HEK293T (cell line): Measurements from ENCODE around the gene GMNN.

Source experiments
- CTCF ChIA-PET: fragments of 350-600 bp; formaldehyde crosslinking; extraction: SDS; loops from one replicate; lab custom pipeline; 2021; ENCODE audit warnings: antibody characterized with exemption, inconsistent platforms; lab: Yijun Ruan, JAX
- POLR2A ChIA-PET: fragments of 350-600 bp; formaldehyde crosslinking; extraction: SDS; loops from one replicate; lab custom pipeline; 2020; ENCODE audit warnings: antibody characterized with exemption, inconsistent platforms; lab: Yijun Ruan, JAX
- DNase-seq: peaks from one replicate; pipeline ENCODE4 v3.0.0; 2012; ENCODE audit warnings: mixed read lengths; ENCODE audit errors: extremely low spot score
- ARNT ChIP-seq: fragments of 450-650 bp; IDR thresholded peaks from 2 replicates; pipeline ENCODE4 v1.6.1; 2017; ENCODE audit warnings: mild to moderate bottlenecking
- BHLHE40 ChIP-seq: fragments of 450-650 bp; IDR thresholded peaks from 2 replicates; pipeline ENCODE4 v1.6.1; 2016; ENCODE audit warnings: mild to moderate bottlenecking, moderate library complexity, borderline replicate concordance
- CTBP1 ChIP-seq: fragments of 450-650 bp; IDR thresholded peaks from 2 replicates; pipeline ENCODE4 v1.6.1; 2016; ENCODE audit warnings: borderline replicate concordance
- ELF4 ChIP-seq: fragments of 450-650 bp; IDR thresholded peaks from 2 replicates; pipeline ENCODE4 v1.6.1; 2017; ENCODE audit warnings: antibody characterized with exemption
- FOXA1 ChIP-seq: fragments of 450-650 bp; IDR thresholded peaks from 2 replicates; pipeline ENCODE4 v1.6.1; 2016; ENCODE audit warnings: mild to moderate bottlenecking
- FOXK2 ChIP-seq: fragments of 450-650 bp; IDR thresholded peaks from 2 replicates; pipeline ENCODE4 v1.6.1; 2016; ENCODE audit warnings: mild to moderate bottlenecking
- FOXM1 ChIP-seq: fragments of 450-650 bp; IDR thresholded peaks from 2 replicates; pipeline ENCODE4 v1.6.1; 2017; ENCODE audit warnings: mild to moderate bottlenecking, borderline replicate concordance
- HDGF ChIP-seq: fragments of 450-650 bp; IDR thresholded peaks from 2 replicates; pipeline ENCODE4 v1.6.1; 2017; ENCODE audit warnings: antibody characterized with exemption, borderline replicate concordance
- L3MBTL2 ChIP-seq: fragments of 450-650 bp; conservative IDR thresholded peaks from 2 replicates; pipeline ENCODE4 v1.6.1; 2016; ENCODE audit warnings: mild to moderate bottlenecking
- LEF1 ChIP-seq: fragments of 450-650 bp; IDR thresholded peaks from 2 replicates; pipeline ENCODE4 v1.6.1; 2017; ENCODE audit warnings: mild to moderate bottlenecking, borderline replicate concordance
- NFRKB ChIP-seq: fragments of 450-650 bp; IDR thresholded peaks from 2 replicates; pipeline ENCODE4 v1.6.1; 2016; ENCODE audit warnings: mild to moderate bottlenecking, moderate library complexity
- PKNOX1 ChIP-seq: fragments of 450-650 bp; IDR thresholded peaks from 2 replicates; pipeline ENCODE4 v1.6.1; 2016
- SP1 ChIP-seq: fragments of 450-650 bp; IDR thresholded peaks from 2 replicates; pipeline ENCODE4 v1.6.1; 2017
- SUZ12 ChIP-seq: fragments of 450-650 bp; IDR thresholded peaks from 2 replicates; pipeline ENCODE4 v1.6.1; 2016; ENCODE audit warnings: mild to moderate bottlenecking
- TARDBP ChIP-seq: fragments of 450-650 bp; IDR thresholded peaks from 2 replicates; pipeline ENCODE4 v1.6.1; 2016
- ZNF384 ChIP-seq: fragments of 450-650 bp; IDR thresholded peaks from 2 replicates; pipeline ENCODE4 v1.6.1; 2016

GMNN gene

GRCh38 chr6:24775520-24776058 lies 852 bp downstream of the GMNN start:
- ChIA-PET CTCF (no interaction called here), POLR2A (interaction anchor here (1.0 to 2.0 kb wide), 9 partner anchors 8 to 405 kb away, joined by 3 to 12 read pairs (median 4); partner anchors contain the start of genes ACOT13, C6orf62 and TDP2)
- TF ChIP-seq HDGF = no peak
- DNase-seq = no peak

- TF ChIP-seq FOXA1 = no peak
- TF ChIP-seq FOXM1 = no peak
- TF ChIP-seq CTBP1 = no peak
- TF ChIP-seq TARDBP = no peak
- DNase-seq = no peak
- ChIA-PET CTCF (no interaction called here), POLR2A (interaction anchor here (1.1 kb wide), 1 partner anchor 55 kb away, joined by 3 read pairs; no protein-coding TSS in a partner anchor)
These were observed 2.5 kb downstream of the GMNN start for GRCh38 chr6:24777227-24777626.

GRCh38 chr6:24778121-24778520 lies 3.4 kb downstream of the GMNN start:
- no peak for DNase-seq
- CTCF ChIA-PET = no interaction called here
- POLR2A ChIA-PET = interaction anchor here (1.1 kb wide), 1 partner anchor 56 kb away, joined by 3 read pairs; no protein-coding TSS in a partner anchor
- no peak for TF ChIP-seq ELF4
- no peak for TF ChIP-seq FOXM1
- TF ChIP-seq NFRKB = no peak
- TF ChIP-seq L3MBTL2 = no peak

GRCh38 chr6:24778878-24779277 lies 4.1 kb downstream of the GMNN start:
- POLR2A ChIA-PET = no interaction called here
- no peak for DNase-seq
- CTCF ChIA-PET = no interaction called here
- no peak for TF ChIP-seq ZNF384
- no peak for TF ChIP-seq HDGF
- TF ChIP-seq LEF1 = no peak
- no peak for TF ChIP-seq CTBP1
- no peak for TF ChIP-seq SP1
- TF ChIP-seq BHLHE40 = no peak
- TF ChIP-seq FOXA1 = no peak
- TF ChIP-seq L3MBTL2 = no peak

- CTCF ChIA-PET = no interaction called here
- POLR2A ChIA-PET = no interaction called here
- no peak for TF ChIP-seq FOXA1
- no peak for TF ChIP-seq HDGF
- no peak for TF ChIP-seq SP1
- TF ChIP-seq ZNF384 = no peak
- no peak for TF ChIP-seq FOXK2
- no peak for TF ChIP-seq NFRKB
- no peak for TF ChIP-seq ELF4
- TF ChIP-seq ARNT = no peak
- TF ChIP-seq CTBP1 = no peak
- no peak for TF ChIP-seq L3MBTL2
- TF ChIP-seq TARDBP = no peak
- TF ChIP-seq PKNOX1 = no peak
- no peak for TF ChIP-seq BHLHE40
- no peak for TF ChIP-seq LEF1
- no peak for TF ChIP-seq SUZ12
- no peak for DNase-seq
These were observed 4.8 kb downstream of the GMNN start for GRCh38 chr6:24779416-24780016.

GRCh38 chr6:24780206-24780605 lies 5.5 kb downstream of the GMNN start:
- ChIA-PET POLR2A (no interaction called here), CTCF (no interaction called here)
- TF ChIP-seq FOXA1 (no peak), ARNT (no peak), SUZ12 (no peak), FOXM1 (no peak)
- no peak for DNase-seq

- no peak for TF ChIP-seq L3MBTL2
- no peak for TF ChIP-seq FOXM1
- TF ChIP-seq LEF1 = no peak
- ChIA-PET CTCF (no interaction called here), POLR2A (no interaction called here)
- no peak for DNase-seq
These were observed 13.4 kb downstream of the GMNN start for GRCh38 chr6:24788031-24788665.

- CTCF ChIA-PET = interaction anchor here (1.3 kb wide), 1 partner anchor 10 kb away, joined by 4 read pairs; no protein-coding TSS in a partner anchor
- POLR2A ChIA-PET = no interaction called here
- no peak for DNase-seq
These were observed 20.4 kb downstream of the GMNN start for GRCh38 chr6:24795106-24795505.

More at GRCh38 chr6:24795106-24795505, 20.4 kb downstream of the GMNN start:
- TF ChIP-seq L3MBTL2 (no peak), SP1 (no peak), TARDBP (no peak), LEF1 (no peak), CTBP1 (no peak), ELF4 (no peak), SUZ12 (no peak), ARNT (no peak), ZNF384 (no peak), HDGF (no peak), FOXA1 (no peak), NFRKB (no peak), BHLHE40 (no peak), PKNOX1 (no peak), FOXK2 (no peak), FOXM1 (no peak)
